Omental fat pad (tissue), 4 donors: ENCODE data around the gene INPP4A. TPM values are rescaled to one million over a fixed set of nuclear protein-coding genes. Genes with fewer than 3 reads are reported as not detected.
"Not testable (repeated sequence)": the region's sequence is repeated elsewhere in the genome, so short reads cannot be mapped to it uniquely, and the experiment has no call there.

ENCODE experiments used
- ATAC-seq: fragments of 150-250 bp; one replicate; pipeline ENCODE4 v1.9.1; 2016; ENCODE audit warnings: mild to moderate bottlenecking, moderate library complexity; ENCODE audit not compliant: low FRiP score
- DNase-seq: peaks from one replicate; pipeline ENCODE4 v3.0.0-alpha.2; 2019; ENCODE audit warnings: low spot score
- total RNA-seq, 4 donors: library from RNA; depleted of rRNA; stranded (reverse); fragments of >200 nt; gene quantifications; one replicate each; pipeline ENCODE4 v1.1.0, GENCODE V29; 2016
- TF ChIP-seq, protein P1 (sequence below), 3 donors: fragments of 450-650 bp; IDR thresholded peaks; one replicate each; pipeline ENCODE4 v1.5.1; 2016 to 2017; ENCODE audit warnings: antibody characterized with exemption in 3 of 3, mild to moderate bottlenecking in 3 of 3, moderate library complexity in 2 of 3

The INPP4A gene
- total RNA-seq, 4 donors from 2014 or later = 19.6 to 32.2 (median 28.0) TPM

DNA sequence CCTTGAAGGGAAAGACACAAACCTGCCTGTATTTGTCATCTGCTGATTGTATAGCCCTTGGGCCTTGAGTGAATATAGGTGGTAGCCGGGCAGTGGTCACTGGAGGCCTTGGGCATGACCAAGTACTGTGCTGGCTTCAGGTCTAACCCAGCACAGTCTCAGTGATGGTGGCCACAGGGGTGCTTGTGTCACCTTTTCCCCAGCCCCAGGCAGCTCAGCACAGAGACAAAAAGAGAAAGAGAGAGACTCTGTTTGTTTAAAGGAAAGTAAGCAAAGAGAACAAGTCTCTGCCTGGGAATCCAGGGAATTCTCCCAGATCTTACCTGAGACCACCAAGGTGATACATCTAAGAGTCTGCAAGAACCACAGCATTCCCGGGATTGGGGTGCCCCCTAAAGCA, 39.4 kb upstream of the INPP4A start:
- DNase-seq = no peak
- no peak for ATAC-seq
- TF ChIP-seq, protein P1, sequence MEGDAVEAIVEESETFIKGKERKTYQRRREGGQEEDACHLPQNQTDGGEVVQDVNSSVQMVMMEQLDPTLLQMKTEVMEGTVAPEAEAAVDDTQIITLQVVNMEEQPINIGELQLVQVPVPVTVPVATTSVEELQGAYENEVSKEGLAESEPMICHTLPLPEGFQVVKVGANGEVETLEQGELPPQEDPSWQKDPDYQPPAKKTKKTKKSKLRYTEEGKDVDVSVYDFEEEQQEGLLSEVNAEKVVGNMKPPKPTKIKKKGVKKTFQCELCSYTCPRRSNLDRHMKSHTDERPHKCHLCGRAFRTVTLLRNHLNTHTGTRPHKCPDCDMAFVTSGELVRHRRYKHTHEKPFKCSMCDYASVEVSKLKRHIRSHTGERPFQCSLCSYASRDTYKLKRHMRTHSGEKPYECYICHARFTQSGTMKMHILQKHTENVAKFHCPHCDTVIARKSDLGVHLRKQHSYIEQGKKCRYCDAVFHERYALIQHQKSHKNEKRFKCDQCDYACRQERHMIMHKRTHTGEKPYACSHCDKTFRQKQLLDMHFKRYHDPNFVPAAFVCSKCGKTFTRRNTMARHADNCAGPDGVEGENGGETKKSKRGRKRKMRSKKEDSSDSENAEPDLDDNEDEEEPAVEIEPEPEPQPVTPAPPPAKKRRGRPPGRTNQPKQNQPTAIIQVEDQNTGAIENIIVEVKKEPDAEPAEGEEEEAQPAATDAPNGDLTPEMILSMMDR (IDR thresholded peaks at IDR 0.05) = no peak

DNA sequence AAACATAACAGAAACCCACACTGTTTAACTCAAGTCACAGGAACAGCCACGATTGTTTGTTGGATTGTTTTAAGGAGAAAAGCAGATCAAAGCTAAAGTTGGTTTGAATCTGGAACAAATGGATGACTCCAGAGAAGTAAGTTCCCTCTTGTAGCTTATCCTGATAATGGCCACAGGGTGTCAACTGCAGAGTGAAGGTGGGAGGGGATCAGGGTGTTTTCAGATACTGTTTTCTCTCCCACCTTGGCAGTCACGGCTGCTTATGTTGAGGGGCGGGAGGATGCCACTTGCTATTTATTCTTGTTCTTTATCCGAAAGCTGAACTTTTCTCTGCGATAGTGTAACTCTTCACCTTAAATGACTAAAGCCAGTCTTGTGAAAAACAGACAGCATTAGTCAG, 36.5 kb upstream of the INPP4A start:
- DNase-seq (no peak), ATAC-seq (no peak)
- TF ChIP-seq, protein P1 (IDR thresholded peaks at IDR 0.05) = no peak

DNA sequence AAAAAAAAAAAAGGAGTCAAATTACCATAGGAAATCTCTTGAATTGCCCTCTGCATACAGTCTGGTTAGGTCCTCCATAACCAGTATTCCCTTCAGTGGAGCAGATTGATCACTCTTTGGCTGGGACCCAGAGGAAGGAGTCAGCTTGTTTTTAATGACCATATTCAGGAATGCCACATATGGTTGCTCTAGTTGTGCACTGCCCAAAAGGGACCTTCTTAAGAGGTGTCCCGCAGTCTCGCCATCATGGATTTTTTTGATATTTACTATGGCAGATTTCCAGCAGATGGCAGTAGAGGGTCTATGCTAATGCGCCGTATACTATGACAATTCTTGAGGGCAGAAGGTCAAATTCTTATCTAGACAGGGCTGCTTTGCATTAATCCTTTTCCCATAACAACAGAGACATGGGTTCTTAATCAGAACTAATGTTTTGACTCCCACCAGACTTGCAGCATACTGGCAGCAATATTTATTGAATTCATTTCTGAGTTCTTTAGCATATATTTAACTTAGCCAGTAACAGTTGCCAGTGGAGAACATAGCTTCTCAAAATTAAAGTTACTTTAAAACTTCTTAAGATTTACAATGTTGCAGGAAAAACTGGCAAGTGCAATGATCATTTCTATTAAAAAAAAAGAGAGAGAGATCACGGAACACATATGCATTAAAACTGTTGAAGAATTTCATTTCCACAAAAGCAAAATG, 31.8 kb upstream of the INPP4A start:
- TF ChIP-seq, protein P1 (IDR thresholded peaks at IDR 0.05) = no peak
- ATAC-seq (peak; percentile 44), DNase-seq (no peak)

DNA sequence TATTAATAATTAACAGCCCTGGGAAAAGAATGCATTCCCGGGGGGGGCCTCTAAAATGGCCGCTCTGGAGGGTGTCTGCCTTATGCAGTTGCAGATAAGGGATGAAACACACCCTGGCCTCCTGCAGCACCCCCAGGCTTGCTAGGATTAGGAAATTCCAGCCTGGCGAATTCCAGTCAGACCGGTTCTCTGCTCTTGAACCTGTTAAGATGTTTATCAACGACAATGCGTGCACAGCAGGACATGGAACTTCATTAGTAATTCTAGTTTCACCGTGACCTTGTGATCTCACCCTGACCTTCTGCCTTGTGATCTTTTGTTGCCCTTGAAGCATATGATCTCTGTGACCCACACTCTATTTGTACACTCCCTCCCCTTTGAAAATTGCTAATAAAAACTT, 30.4 kb upstream of the INPP4A start:
- ATAC-seq, DNase-seq: not testable (repeated sequence)

DNA sequence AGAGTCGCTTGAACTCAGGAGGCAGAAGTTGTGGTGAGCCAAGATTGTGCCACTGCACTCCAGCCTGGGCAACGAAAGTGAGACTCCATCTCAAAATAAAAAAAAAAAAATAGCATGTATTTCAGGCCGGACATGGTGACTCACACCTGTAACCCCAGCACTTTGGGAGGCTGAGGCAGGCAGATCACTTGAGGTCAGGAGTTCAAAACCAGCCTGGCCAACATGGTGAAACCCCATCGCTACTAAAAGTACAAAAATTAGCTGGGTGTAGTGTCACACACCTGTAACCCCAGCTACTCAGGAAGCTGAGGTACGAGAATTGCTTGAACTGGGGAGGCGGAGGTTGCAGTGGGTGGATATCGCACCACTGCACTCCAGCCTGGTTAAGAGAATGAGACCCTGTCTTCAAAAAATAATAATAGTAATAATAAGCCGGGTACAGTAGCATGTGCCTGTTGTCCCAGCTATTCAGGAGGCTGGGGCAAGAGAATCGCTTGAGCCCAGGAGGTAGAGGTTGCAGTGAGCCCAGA, 28.9 kb upstream of the INPP4A start:
- ATAC-seq, DNase-seq: not testable (repeated sequence)

DNA sequence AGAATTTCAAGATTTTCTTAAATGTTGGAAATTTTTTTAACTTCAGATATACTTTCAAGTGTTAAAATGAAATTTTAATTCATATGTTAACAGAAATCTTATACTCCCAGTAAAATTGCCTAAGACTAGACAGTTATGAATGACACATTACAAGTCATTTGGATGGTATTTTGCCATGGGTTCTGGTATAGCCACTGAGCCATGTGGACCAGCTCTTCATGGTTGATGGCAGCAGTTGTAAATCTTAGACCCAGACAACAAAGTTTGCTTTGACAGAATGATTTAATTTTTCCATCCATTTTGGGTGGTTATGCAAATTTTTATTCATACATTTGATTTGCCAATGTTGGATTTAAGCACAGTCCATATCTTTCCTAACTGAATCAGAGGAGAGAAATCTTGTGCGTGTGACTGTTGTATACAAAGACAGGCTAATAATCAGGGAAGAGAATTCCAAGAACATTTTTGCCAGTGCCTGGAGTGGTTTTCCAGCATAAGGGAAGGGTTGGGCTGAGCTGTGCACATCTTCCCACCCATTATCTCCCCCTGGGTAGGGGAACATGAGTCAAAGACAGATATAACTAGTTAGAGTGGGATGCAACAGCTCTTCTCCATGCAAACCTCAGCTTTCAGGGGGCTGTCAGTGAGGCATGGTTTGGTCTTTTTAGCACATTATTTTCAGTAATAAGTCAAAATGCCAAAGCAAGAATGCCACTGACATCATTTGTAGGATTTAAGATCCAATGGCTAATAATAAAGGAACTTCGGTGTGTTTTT, 28.1 kb upstream of the INPP4A start:
- TF ChIP-seq, protein P1 (IDR thresholded peaks at IDR 0.05) = no peak
- no peak for DNase-seq
- ATAC-seq = no peak

DNA sequence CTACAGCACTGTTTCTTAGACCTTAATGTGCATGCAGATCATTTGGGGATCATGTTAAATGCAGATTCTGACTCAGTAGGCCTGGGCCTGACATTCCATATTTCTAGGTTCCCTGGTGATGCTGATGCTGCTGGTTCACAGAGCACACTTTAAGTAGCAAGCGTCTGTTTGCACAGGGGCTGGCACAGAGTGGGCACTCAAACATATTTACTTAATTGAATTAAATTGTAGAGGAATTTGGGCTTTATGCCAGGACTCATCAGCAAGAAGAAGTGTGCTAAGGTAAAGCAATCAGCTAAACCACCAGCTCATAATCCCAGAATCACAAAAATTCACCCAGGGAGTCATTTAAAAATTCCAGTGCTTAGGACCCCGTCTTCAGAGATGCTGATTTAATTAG, 25.1 kb upstream of the INPP4A start:
- DNase-seq = no peak
- ATAC-seq = no peak
- TF ChIP-seq, protein P1 (IDR thresholded peaks at IDR 0.05) = no peak
